Epithelial cell of esophagus (primary cell): ENCODE data around the gene TAS2R42.

Source experiments
- DNase-seq: peaks from one replicate; pipeline ENCODE4 v3.0.0; 2010; ENCODE audit warnings: low read depth
- H3K4me3 ChIP-seq: 2 replicates; pipeline ENCODE4 v1.5.1; 2011; ENCODE audit warnings: mild to moderate bottlenecking, low read length, control low read depth
- TF ChIP-seq, protein P1 (sequence below): IDR thresholded peaks from 2 replicates; pipeline ENCODE4 v1.5.1; 2011; ENCODE audit warnings: low read depth, mild to moderate bottlenecking, low read length, control low read depth, inconsistent platforms; ENCODE audit not compliant: insufficient read depth; ENCODE audit errors: missing control alignments

Gene TAS2R42

DNA sequence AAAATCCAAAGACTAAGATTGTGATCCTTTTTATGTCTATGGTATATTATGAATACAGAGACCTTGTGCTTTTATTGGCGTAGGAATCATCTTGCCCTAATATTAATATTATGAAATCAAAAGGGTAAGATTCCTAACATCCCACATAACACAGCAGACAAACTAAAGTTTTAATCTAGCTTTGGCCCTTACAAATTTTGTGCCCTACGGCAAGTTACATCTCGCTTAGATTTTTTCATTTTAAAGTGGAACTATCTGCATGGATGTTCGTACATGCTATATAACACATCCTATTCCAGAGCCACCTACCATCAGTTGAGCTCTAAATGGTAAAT lies 16.0 kb downstream of the TAS2R42 start:
- H3K4me3 ChIP-seq = peak overlapping the region; percentile 81
- TF ChIP-seq, protein P1, sequence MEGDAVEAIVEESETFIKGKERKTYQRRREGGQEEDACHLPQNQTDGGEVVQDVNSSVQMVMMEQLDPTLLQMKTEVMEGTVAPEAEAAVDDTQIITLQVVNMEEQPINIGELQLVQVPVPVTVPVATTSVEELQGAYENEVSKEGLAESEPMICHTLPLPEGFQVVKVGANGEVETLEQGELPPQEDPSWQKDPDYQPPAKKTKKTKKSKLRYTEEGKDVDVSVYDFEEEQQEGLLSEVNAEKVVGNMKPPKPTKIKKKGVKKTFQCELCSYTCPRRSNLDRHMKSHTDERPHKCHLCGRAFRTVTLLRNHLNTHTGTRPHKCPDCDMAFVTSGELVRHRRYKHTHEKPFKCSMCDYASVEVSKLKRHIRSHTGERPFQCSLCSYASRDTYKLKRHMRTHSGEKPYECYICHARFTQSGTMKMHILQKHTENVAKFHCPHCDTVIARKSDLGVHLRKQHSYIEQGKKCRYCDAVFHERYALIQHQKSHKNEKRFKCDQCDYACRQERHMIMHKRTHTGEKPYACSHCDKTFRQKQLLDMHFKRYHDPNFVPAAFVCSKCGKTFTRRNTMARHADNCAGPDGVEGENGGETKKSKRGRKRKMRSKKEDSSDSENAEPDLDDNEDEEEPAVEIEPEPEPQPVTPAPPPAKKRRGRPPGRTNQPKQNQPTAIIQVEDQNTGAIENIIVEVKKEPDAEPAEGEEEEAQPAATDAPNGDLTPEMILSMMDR = no peak
- no peak for DNase-seq

DNA sequence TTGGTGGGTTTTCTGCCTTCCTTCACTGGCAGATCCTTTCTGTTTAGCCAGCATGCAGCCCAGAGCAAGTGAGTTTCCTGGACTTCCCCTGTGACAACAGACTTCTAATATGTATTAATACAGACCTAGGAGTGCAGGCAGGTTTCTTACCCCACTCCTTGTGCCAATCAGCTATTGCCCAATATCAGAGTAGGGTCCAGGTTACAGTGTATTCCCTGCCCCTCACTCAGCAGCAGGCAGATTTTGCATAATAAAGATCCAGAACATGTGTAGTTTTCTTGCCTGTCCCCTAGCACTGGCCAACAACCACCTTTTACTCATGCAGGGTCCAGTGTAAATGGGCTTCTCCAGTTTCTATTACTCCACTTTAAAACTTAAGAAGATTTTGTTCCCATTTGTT lies 20.4 kb downstream of the TAS2R42 start:
- TF ChIP-seq, protein P1 = no peak
- DNase-seq = no peak
- no peak overlapping the region for H3K4me3 ChIP-seq

DNA sequence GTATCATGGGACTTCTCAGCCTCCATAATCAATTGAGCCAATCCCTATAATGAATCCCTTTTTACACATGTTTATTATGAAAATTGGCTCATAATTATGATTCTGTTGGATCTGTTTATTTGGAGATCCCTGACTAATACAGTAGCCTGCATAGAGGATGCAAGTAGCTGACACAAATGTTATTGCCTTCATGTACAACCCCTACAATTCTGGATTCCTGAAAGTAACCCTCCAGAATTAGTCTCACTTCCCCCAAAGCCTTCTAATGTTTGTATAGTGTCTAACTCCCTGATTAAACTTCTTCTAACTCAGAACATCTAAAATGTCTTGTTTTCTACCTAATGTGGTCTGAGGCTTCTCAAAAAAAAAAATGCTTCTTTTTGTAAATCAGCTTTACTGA lies 22.4 kb downstream of the TAS2R42 start:
- TF ChIP-seq, protein P1 = no peak
- DNase-seq = no peak
- no peak overlapping the region for H3K4me3 ChIP-seq

DNA sequence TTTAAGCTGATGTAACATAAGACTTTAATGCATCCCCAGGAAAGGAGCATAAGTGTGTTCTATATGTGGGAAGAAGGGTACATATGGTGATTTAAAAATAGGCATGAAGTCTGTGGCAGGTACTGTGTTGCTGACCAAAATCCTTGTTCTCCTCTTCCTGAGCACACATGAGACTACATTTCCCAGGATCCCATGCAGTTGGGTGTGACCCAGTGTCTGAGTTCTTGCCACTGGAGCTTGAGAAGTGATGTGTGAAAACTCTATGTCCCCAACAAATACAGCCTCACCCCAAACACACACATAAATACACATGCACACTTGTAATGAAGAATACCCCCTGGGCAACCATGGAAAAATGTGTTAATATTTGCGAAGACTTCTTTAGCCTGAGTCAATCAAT lies 24.2 kb downstream of the TAS2R42 start:
- H3K4me3 ChIP-seq = no peak overlapping the region
- TF ChIP-seq, protein P1 = no peak
- peak; percentile 11 for DNase-seq

DNA sequence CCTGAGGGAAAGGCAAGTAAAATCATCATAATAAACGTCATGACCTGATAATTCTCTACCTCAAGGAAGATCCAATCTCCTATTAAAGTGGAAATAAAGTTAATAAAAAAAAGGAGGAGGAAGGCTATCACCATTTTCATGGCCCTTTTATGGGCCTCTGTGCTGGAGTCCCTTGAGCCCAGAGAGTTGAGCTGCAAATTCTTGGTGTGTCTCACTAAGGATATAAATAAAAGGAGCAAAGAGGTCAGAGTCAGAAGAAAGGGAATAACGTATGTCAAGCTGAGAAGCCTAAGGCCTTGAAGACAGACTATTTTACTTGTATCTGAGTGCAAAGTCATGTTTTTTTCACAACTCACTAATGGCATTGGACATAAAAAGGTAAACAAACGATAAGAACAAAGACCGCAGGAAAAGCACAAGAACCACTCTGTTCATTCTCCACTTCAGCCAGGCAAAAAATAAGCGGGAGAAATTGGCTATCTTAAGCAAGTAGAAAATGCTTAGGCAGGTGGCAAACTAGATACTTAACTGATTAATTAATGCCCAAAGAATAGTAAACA lies 27.8 kb downstream of the TAS2R42 start:
- DNase-seq = no peak
- TF ChIP-seq, protein P1 = no peak
- H3K4me3 ChIP-seq = no peak overlapping the region

DNA sequence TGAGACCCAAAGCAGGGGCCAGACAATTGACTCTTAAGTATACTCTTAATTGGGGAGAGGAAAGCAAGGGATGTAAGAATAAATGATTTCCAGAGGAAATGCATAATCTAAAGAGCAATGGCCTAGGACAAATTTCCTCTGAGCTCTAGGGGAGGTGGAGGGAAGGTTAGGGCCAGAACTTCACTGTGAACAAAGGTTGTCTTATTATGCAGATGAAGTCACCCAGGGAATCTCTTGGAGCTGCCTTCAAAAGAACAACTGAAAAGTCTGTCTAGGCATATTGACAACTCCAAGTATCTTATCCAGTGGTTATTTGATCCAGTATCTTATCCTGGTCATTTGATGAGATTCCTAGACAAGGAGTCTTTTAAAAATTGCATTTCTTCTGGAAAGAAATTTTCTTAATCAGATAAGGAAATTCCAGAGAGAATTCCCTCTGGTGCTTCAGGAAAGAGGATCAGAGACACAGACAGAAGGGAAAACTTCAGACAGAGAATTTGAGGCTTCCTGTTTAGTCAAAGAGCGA lies 32.3 kb downstream of the TAS2R42 start:
- no peak overlapping the region for H3K4me3 ChIP-seq
- DNase-seq = no peak
- TF ChIP-seq, protein P1 = no peak

DNA sequence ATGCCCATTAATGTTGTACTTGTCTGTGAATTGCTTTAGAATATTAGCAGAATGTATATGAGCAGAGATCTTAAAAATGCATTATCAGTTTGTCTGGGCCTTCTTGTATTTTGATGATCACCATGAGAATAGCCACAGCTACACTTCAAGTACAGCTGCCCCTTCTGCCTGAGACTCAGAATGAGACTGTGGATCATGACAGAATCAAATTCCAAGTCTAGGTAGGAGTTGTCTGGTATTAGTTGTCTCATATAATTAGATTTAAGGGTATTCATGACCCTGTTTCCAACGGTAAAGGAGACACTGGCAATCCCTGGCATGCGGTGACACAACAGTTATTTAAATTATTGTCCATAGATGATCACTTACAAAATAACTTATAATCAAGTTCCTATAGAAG lies 34.0 kb downstream of the TAS2R42 start:
- no peak overlapping the region for H3K4me3 ChIP-seq
- DNase-seq = no peak
- TF ChIP-seq, protein P1 = no peak
